Measurements from ENCODE around the gene IL23R. TPM values are rescaled to one million over a fixed set of nuclear protein-coding genes. Genes with fewer than 3 reads are reported as not detected.

IL23R gene
- total RNA-seq, 2 experiments from 2014 or later: 0.08 to 0.14 TPM

GRCh38 chr1:67126974-67127373 is 39.3 kb upstream of the IL23R start:
- CTCF ChIA-PET: interaction anchor here (1.3 kb wide), 1 partner anchor 13 kb away, joined by 4 read pairs; no protein-coding TSS in a partner anchor
- ATAC-seq (ENCODE audit: poor library complexity): no peak

DNA sequence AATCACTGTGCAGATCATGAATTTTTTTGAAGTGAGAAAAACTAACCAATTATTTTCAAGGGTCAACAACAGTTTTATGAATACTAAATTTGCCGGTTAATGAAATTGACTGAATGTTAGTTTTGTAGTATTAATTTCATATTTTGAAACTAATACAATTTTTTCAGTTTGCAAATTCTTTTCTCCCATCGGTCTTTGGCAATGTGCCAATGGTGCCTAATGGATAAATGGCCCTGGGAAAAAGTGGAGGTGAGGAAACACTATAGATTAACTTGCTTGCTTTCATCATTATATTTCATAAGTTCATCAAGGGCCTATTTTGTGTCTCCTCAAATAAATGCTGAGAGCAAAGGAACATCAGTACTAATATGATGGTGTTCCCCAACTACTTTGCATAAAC is 35.6 kb upstream of the IL23R start:
- peaks cover 12% of the 10 kb centered on the region for H3K4me1 Mint-ChIP-seq (ENCODE audit: low read depth)
- no peak overlapping the region for H3K4me3 ChIP-seq (ENCODE audit: low read length)
- no peak overlapping the region for H3K27ac ChIP-seq (ENCODE audit: low read depth in 1 of 2, low read length in 2 of 2)
- no peaks in the 10 kb centered on the region for H3K9me3 ChIP-seq (ENCODE audit: control insufficient read depth in 1 of 2, insufficient read depth in 1 of 2, low read length in 2 of 2)
- H3K4me3 Mint-ChIP-seq: no peak overlapping the region
- no peaks in the 10 kb centered on the region for H3K36me3 Mint-ChIP-seq (ENCODE audit: low read depth)
- no peak overlapping the region for H3K27ac Mint-ChIP-seq
- peaks cover 6% of the 10 kb centered on the region for H3K27me3 Mint-ChIP-seq
- no peak for ATAC-seq (ENCODE audit: poor library complexity)
- no peak for TF ChIP-seq CTCF (IDR thresholded peaks at IDR 0.05)
- peaks cover 0 to 3% of the 10 kb centered on the region in 2 experiments for H3K27me3 ChIP-seq (ENCODE audit: control insufficient read depth in 1 of 2, insufficient read depth in 2 of 2, low read length in 2 of 2)
- intact Hi-C loops (cut with DNase I, micrococcal nuclease): no loop called here
- POLR2A ChIA-PET: no interaction called here
- H3K36me3 ChIP-seq (ENCODE audit: insufficient read depth, low read length): no peaks in the 10 kb centered on the region
- CTCF ChIA-PET: no interaction called here
- DNase-seq: no peak
- H3K4me1 ChIP-seq (ENCODE audit: insufficient read depth, low read length): peaks cover 6% of the 10 kb centered on the region
- no peaks in the 10 kb centered on the region for H3K9me3 Mint-ChIP-seq

More at GRCh38 chr1:67126974-67127373, 39.3 kb upstream of the IL23R start:
- Mint-ChIP-seq H3K4me3 (no peak overlapping the region), H3K4me1 (ENCODE audit: low read depth) (no peaks in the 10 kb centered on the region), H3K36me3 (ENCODE audit: low read depth) (no peaks in the 10 kb centered on the region), H3K27ac (no peak overlapping the region), H3K27me3 (no peaks in the 10 kb centered on the region), H3K9me3 (no peaks in the 10 kb centered on the region)
- intact Hi-C loops (cut with DNase I, micrococcal nuclease): no loop called here
- no peak for DNase-seq
- no peaks in the 10 kb centered on the region for H3K27me3 ChIP-seq (ENCODE audit: control insufficient read depth in 1 of 2, insufficient read depth in 2 of 2, low read length in 2 of 2)
- no peaks in the 10 kb centered on the region for H3K36me3 ChIP-seq (ENCODE audit: insufficient read depth, low read length)
- H3K4me3 ChIP-seq (ENCODE audit: low read length): no peak overlapping the region
- no peak overlapping the region for H3K27ac ChIP-seq (ENCODE audit: low read depth in 1 of 2, low read length in 2 of 2)
- no peaks in the 10 kb centered on the region for H3K9me3 ChIP-seq (ENCODE audit: control insufficient read depth in 1 of 2, insufficient read depth in 1 of 2, low read length in 2 of 2)
- no peak for TF ChIP-seq CTCF (IDR thresholded peaks at IDR 0.05)
- POLR2A ChIA-PET: interaction anchor here (0.7 kb wide), 1 partner anchor 557 kb away, joined by 3 read pairs; no protein-coding TSS in a partner anchor
- no peaks in the 10 kb centered on the region for H3K4me1 ChIP-seq (ENCODE audit: insufficient read depth, low read length)

GRCh38 chr1:67133177-67133576 is 33.1 kb upstream of the IL23R start:
- Mint-ChIP-seq H3K27ac (no peak overlapping the region), H3K27me3 (peaks cover 6% of the 10 kb centered on the region), H3K9me3 (no peaks in the 10 kb centered on the region), H3K4me3 (no peak overlapping the region), H3K36me3 (ENCODE audit: low read depth) (no peaks in the 10 kb centered on the region), H3K4me1 (ENCODE audit: low read depth) (peaks cover 12% of the 10 kb centered on the region)
- CTCF ChIA-PET: no interaction called here
- peaks cover 0 to 3% of the 10 kb centered on the region in 2 experiments for H3K27me3 ChIP-seq (ENCODE audit: control insufficient read depth in 1 of 2, insufficient read depth in 2 of 2, low read length in 2 of 2)
- DNase-seq (no peak), ATAC-seq (ENCODE audit: poor library complexity) (no peak)
- peaks cover 6% of the 10 kb centered on the region for H3K4me1 ChIP-seq (ENCODE audit: insufficient read depth, low read length)
- H3K36me3 ChIP-seq (ENCODE audit: insufficient read depth, low read length): no peaks in the 10 kb centered on the region
- H3K4me3 ChIP-seq (ENCODE audit: low read length): no peak overlapping the region
- intact Hi-C loops (cut with DNase I, micrococcal nuclease): no loop called here
- POLR2A ChIA-PET: no interaction called here
- H3K27ac ChIP-seq (ENCODE audit: low read depth in 1 of 2, low read length in 2 of 2): no peak overlapping the region
- no peaks in the 10 kb centered on the region for H3K9me3 ChIP-seq (ENCODE audit: control insufficient read depth in 1 of 2, insufficient read depth in 1 of 2, low read length in 2 of 2)
- no peak for TF ChIP-seq CTCF (IDR thresholded peaks at IDR 0.05)
